NCI-H1105 (cell line): ENCODE results near the gene CELA3B.
"Not testable (repeated sequence)": the region's sequence is repeated elsewhere in the genome, so short reads cannot be mapped to it uniquely, and the experiment has no call there.

ENCODE experiments used
- DNase-seq: peaks from one replicate; lab custom pipeline; 2025; lab: John Stamatoyannopoulos, UW

CELA3B gene

GRCh38 chr1:22012752-22013151 is 35.9 kb downstream of the CELA3B start:
- not testable (repeated sequence) for DNase-seq

DNA sequence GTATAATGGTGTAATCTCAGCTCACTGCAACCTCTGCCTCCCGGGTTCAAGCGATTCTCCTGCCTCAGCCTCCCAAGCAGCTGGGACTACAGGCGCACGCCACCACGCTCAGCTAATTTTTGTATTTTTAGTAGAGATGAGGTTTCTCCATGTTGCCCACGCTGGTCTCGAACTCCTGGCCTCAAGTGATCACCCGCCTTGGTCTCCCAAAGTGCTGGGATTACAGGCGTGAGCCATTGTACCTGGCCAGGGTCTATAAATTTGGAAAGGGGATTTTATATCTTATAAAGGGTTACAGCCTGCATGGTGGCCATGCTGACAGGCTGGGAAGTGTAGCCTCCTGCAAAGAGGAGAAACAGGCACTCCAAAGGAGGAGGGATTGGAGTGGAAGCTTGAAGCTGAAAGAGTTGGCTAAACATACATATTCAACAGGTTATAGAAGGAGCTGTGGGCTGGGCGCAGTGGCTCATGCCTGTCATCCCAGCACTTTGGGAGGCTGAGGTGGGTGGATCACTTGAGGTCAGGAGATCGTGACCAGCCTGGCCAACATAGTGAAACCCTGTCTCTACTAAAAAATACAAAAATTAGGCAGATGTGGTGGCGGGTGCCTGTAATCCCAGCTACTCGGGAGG is 37.9 kb downstream of the CELA3B start:
- DNase-seq: not testable (repeated sequence)

- DNase-seq: no peak
Observed at GRCh38 chr1:22018583-22019559, 42.0 kb downstream of the CELA3B start.

- no peak for DNase-seq
Observed at GRCh38 chr1:22021061-22021460, 44.2 kb downstream of the CELA3B start.

DNA sequence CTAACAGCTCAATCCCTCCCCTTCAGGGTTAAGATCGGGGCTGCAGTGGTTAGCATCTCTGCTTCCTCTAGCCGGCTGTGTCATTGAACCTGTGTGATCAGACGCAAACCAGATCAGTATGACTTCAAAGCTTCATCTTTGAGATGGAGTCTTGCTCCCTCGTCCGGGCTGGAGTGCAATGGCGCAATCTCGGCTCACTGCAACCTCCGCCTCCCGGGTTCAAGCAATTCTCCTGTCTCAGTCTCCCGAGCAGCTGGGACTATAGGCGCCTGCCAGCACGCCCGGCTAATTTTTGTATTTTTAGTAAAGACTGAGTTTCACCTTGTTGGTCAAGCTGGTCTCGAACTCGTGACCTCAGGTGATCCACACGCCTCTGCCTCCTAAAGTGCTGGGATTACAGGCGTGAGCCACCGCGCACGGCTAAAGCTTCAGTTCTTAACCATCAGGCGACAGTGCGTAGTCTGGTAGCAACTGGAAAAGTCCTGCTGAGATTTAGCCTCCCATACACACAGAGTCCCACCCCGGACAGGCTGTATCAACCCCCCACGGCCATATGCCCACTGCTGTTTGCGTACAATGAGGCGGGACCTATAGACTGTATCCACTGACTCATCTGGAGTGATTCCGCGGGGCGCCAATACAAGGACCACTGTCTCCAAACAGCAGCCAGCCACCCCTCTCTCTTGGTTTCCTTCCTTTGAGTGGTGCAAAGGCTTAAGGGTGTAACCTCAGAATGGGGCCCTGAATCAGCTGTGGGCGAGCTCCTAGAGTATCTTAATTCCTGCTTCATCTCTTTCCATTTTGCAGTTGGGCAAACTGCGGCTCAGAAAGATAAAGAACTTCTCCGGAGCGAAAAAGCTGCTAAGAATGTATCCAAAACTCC is 47.9 kb downstream of the CELA3B start:
- DNase-seq: peak; percentile 75

- peak; percentile 91 for DNase-seq
Observed at GRCh38 chr1:22025368-22026155, 48.7 kb downstream of the CELA3B start.

GRCh38 chr1:22026924-22027289 is 50.1 kb downstream of the CELA3B start:
- no peak for DNase-seq

DNA sequence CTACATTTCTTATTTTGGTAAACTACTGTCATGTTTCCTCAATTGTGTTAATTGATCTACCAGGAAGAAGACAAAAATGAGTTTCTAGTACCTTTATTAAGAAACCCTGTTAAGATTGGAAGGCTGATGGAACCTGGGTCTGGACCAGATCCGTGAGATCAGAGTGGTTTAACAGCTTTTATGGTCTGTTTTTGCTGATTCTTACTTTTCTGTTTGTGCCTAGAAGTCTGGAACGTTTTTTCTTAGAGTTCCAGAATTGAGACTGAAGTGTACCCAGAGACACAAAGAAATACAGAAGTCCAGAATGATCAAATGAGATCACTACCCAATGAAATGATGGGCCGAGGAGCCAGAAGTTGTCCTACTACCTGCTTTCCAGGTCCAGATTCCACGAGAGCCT is 53.2 kb downstream of the CELA3B start:
- no peak for DNase-seq

- no peak for DNase-seq
Observed at GRCh38 chr1:22030473-22030872, 53.7 kb downstream of the CELA3B start.

DNA sequence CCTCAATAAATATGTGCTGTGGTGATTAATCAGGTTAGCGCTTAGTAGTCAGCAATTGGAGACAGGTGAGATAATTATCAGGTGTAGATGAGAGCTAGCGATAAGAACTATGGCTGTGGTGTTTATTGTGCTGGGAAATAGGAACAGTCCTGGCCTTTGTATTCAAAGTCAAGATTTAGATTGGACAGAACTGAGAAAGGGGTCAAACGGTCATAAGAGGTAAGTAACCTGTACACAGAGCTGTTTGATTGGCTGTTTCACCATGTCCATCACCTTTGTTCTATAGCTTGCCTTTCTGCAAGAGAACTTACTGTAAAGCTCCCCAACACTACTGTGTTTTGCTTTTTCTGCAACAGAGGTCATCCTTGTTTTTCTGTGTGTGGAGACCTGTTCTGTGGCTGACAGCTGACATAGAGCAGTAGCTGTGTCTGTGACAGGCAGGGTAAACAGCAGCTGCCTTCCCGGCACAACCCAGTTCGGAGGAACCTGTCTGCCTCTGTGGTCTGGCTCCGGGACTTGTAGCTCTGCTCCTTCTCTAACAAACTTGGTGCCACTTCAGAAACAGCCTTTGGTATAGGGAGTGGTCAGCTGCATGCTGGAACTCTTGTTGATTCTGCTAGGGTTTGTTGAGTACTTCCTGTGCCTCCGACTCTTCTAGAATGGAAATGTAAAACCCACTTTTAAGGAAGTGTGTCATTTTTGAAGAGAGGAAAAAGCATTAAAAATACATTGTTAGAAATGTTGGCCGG is 54.6 kb downstream of the CELA3B start:
- no peak for DNase-seq

DNA sequence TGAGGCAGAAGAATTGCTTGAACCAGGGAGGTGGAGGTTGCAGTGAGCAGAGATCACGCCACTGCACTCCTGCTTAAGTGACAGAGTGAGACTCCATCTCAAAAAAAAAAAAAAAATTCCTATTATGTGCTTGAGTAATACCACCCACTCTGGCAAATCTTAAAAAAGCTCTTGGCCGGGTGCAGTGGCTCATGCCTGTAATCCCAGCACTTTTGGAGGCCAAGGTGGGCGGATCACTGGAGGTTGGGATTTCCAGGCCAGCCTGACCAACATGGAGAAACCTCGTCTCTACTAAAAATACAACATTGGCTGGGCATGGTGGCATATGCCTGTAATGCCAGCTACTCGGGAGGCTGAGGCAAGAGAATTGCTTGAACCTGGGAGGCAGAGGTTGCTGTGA is 58.0 kb downstream of the CELA3B start:
- DNase-seq: not testable (repeated sequence)

GRCh38 chr1:22037520-22037919 is 60.7 kb downstream of the CELA3B start:
- DNase-seq: no peak

GRCh38 chr1:22038036-22038435 is 61.2 kb downstream of the CELA3B start:
- no peak for DNase-seq
